ENCODE measurements around the gene ARFIP1. TPM values are rescaled to one million over a fixed set of nuclear protein-coding genes. Genes with fewer than 3 reads are reported as not detected.

Gene ARFIP1
- total and polyA plus RNA-seq, 2 of the 8 experiments (the other 6 are each of a cell fraction or from before 2014, with no cell fraction given) = 13.5 to 38.0 TPM

GRCh38 chr4:152806501-152807125, 26.9 kb downstream of the ARFIP1 start (continued):
- TF ChIP-seq POLR2AphosphoS5 (IDR thresholded peaks at IDR 0.05; ENCODE audit: low read depth, low read length) = no peak
- TF ChIP-seq EP300 (IDR thresholded peaks at IDR 0.05; ENCODE audit: borderline replicate concordance in 1 of 2, low read depth in 2 of 2, low read length in 2 of 2) = no peak
- TF ChIP-seq CHD1 (IDR thresholded peaks at IDR 0.05; ENCODE audit: low read depth, low read length) = no peak
